HG02588 (cell line): ENCODE measurements around the gene THBS2.
"Not testable (repeated sequence)": the region's sequence is repeated elsewhere in the genome, so short reads cannot be mapped to it uniquely, and the experiment has no call there.

Experiments
- ATAC-seq: cut with Tn5 transposase; IDR thresholded peaks from one replicate; pipeline ENCODE4 v1.9.1; 2021; ENCODE audit warnings: mild to moderate bottlenecking, moderate library complexity; ENCODE audit not compliant: unreplicated experiment

THBS2 gene

DNA sequence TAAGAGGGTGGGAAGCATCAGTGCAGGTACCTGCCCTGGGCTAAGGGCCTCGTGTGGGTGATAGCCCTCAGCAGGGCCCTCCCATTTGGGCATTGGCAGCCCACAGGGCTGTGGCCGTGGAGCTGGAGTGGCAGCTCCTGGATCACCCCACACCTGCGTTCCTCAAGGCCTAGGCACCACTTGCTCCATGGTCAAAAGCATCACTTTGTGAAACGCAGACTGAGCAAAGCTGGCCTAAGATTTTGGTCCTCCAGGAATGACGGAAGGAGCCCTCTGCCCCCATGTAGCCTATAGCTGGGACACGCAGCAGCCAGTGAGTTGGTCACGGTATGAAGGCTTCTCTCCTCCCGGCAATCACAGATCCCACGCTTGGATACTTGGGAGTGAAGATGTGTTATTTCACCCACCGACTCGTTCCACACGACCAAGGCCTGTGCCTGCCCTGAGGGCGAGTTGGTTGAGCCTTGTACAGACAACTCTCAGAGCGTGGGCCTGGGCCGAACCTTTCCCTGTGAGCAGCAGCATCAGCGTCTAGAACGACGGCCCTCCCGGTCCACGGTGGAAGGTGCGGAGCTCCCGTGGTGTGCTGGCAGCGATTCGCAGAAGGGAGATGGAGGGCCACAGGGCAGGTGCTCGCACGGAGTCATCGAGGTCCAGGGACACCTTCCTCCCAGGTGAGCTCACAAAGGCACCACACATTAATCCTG is 39.7 kb downstream of the THBS2 start:
- ATAC-seq, result no peak

DNA sequence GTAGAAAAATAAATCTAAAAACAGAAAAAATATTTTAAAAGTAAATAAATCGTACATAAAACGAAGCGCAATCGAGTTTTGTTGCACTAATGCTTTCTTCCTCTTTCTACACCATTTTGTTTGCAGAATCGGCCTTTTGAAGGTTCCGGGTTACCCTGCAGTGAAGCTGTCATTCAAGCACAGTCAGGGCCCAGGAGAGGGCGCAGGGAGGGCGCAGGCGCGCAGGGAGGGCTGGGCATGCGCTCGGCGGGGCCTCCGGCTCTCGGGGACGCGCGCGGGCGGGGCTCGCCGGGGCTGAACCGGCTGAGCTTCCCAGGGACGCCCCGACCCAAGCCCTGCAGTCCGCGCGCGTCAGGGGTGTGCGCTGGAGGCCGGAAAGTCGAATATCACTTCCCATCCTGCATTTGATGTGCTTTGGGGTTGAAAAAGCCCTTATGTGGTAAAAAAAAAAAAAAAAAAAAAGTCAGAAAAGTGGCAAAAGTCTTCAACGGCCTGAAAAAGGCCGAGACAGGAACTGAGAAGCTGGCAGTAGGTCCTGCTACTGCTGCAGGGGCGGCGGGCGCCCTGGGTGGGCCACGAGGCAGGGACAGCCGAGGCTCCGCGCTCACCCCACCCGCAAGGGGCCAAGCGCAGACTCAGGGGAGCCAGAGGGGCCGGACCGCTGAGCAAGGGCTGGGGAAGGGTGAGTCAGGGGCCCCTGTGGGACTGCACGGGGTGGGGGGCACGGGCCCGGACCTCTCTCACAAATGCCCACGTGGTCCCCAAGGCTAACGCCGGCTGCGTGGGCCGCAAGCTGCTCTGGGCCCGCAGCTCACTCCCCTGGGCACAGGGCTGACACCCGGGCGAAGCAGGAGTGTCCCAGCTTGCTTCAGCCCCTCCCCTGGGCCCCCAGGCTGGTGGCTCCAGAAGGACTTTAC is 40.5 kb downstream of the THBS2 start:
- ATAC-seq, result peak; percentile 99

DNA sequence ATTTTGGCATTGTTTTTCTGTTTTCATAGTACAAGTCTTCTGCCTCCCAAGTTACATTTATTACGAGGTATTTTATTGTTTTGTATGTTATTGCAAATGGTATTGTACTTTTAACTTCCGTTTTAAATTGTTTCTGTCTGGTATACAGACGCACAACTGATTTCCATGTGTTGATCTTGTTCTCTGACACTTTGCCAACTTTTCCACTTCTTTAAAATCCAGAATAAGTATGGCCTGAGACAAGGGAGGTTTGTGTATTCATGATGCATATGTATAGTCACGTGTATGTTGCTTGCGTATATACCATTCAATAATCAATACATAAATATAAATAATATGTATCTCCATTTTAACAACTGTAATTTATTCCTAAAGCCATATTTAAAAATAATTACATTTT is 41.2 kb downstream of the THBS2 start:
- no peak for ATAC-seq

DNA sequence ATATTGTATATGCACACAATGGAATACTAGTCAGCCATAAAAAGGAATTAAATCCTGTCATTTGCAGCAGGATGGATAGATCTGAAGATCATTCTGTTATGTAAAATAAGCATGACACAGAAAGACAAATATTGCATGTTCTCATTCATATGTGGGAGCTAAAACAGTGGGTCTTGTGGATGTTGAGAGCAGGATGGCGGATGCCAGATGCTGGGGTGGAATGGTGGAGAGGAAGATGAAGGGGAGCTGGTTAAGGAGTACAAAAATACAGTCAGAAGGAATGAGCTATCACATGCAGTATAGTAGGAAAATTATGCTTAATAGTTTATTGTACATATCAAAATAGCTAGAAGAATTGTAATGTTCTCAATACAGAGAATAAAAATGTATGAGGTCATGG is 41.8 kb downstream of the THBS2 start:
- ATAC-seq, result no peak

DNA sequence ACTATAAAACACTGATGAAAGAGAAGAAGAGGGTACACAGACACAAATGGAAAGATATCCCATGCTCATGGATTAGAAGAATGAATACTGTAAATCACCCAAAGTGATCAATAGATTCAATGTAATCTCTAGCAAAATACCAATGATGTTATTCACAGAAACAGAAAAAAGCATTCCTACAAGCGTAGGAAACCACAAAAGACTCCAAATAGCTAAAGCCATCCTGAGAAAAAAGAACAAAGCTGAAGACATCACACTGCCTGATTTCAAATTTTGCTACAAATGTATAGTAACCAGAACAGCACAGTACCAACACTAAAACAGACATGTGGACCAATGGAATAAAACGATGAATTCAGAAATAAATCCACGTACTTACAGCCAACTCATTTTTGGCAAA is 43.0 kb downstream of the THBS2 start:
- no peak for ATAC-seq

DNA sequence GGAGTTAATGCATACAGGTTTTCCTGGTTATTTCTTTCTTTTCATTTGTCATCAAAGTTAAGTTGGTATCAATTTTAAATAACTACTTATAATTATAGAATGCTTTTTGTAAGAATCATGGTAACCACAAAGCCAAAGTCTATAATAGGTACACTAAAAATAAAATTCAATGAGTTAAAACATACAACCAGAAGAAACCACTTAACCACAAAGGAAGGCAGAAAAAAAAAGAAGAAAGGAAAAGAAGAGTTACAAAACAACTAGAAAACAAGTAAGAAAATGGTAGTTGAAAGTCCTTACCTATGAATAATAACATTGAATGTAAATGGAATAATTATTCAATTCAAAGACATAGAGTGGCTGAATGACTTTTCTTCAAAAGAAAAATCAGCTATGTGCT is 45.6 kb downstream of the THBS2 start:
- ATAC-seq, result no peak

DNA sequence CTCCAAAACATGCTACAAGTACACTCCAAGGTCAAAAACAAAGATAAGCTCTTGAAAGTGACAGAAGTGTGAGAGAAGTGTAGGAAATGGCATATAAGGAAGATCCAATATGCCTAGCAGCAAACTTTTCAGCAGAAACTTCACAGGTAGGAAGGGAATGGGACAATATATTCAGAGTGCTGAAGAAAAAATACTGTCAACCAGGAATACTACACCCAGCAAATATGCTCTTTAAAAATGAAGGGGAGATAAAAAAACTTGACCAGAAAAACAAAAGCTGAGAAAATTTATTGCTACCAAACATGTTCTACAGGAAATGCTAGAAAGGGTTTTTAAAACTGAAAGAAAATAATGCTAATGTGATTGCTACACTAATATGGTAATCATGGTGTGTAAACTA is 46.2 kb downstream of the THBS2 start:
- ATAC-seq, result no peak

DNA sequence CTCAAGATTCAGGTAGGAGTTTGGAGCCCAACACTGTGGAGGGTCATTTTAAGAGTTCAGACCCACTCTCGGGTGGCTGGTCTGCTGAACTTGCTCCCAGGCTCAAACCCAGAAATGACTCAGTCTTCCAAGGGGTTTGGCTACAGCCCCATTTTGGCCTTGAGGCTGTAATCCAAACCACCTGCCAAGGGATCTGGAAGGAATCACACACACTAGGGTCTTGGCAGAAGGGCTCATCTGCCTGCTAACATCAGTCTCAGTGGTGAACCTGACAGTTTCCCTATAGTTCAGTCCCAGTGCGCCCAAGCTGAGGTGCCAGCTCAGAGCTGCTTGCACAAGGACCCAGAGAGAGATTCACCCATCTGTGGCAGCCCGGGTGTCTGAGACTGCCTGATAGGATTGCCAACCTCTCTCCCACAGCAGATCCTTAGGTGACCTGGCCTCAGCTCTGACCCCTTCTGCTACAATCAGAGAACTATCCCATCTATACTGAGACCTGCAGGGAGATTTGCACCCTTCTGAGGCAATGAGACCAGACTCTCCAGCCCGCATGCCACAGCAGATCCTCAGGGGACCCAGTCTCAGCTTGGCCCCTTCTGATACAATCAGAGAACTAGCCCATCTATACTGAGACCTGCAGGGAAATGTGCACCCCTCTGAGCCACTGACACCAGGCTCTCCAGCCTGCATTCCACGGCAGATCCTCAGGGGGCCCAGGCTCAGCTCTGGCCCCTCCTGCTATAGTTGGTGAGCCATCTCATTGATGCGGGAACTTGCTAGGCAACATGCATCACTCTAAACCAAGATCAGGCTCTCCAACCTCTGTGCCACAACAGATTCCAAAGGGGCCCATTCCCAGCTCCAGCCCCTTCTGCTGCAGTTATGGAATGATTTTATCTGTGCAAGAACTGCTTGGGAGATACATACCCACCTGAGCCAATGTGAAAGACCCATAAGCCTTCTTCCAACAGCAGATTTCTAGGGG is 48.2 kb downstream of the THBS2 start:
- no peak for ATAC-seq

DNA sequence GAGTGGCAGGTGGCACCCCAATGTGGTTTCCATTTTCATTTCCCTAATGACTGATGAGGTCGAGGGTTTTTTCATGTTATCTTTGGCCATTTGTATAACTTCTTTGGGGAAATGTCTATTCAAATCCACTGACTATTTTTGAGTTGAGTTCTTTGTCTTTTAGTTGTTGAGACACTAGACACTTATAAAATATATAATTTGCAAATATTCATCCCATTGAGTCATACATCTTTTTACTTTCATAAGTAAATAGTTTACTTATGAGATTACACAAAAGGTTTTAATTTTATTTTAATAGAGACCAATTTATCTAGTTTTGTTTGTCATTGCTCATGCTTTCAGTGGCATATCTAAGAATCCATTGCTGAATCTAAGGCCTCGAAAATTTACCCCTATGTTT is 49.5 kb downstream of the THBS2 start:
- ATAC-seq, result no peak

DNA sequence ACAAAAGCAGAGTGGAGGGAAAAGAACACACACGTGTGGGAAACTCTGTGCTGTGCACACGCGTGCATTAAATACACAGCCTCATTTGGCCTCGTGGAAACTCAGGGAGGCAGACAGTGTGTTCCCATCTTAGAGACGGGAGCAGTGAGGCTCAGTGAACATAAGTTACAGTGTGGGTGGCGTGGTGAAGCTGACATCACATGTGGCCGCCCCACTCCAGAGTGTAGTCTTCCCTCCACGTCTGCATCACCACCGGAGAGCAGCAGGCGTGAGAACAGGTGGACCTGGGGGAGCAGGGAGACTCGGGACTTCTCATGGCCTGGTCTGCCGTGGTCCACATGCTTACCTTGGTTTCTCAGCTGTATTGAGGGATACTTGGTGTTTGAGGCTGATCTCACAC is 51.7 kb downstream of the THBS2 start:
- no peak for ATAC-seq

DNA sequence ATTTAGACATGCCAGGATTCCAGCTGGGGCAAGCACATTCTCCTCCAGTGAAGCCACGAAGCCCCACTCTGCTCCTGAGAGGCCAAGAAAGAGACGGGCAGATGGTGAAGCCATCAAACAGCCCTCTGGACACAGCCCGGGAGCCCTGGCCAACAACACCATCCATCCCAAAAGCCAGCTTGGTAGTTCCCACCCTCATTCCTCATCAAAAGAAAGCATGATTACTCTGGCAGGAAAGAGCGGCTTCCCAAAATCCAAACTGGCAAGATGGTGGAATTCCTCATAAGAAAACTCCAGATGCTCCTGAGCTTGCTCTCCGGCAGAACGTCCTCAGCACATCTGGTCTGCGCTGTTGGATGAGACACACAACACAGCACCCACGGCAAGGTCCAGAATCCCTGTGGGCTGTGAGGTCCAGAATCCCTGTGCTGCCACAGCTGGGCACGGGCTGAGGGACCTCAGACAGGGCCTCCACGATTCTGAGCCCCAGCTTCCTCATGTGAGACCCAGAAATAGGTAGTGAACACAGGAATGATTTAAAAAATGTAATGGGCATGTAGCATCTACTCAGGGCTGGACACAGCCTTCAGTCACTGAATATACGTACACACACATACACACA is 52.6 kb downstream of the THBS2 start:
- no peak for ATAC-seq

DNA sequence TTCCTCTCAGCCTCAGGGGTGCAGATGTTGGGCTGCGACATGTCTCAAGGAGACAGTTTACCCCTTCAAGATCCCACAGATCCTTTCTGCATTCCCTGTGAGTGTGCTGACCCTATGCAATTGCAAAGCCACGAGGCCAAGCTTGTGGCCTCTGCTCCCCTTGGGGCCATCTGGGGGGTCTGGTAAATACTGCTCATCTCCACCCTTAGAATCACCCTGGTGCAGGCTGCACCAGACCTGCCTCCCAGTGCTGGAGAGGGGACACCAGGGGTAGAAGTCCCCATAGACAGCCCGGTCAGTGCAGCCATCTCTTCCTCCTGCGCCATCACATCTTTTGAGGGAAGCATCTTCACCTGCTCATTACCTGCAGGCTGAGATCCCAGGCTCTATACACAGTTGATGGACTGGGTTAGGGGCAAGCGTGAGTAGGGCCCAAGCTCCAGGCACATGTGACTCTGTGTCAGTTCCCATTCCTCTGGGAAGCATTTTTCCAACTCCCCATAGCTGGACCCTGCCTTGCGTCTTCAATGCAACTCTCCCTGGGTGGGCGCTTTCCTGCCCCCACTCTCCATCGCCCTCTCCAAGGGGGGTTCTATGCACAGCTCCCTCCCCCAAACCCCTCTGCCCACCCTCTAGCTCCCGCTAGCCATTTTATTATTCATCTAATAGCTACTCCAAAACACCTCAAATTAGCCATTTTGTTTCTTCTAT is 53.9 kb downstream of the THBS2 start:
- ATAC-seq, result no peak

DNA sequence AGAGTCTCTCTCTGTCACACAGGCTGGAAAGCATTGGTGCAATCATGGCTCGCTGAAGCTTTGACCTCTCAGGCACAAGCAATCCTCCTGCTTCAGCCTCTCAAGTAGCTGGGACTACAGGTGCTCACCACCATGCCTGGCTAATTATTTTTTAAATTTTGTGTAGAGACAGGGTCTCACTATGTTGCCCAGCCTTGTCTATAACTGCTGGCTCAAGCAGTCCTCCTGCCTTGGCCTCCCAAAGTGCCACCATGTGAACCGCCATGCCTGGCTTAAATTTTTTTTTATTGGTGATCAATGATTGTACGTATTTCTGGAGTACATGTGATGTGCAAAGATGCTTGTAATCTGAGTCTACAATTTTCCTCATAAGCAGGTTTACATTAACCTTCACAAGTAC is 54.8 kb downstream of the THBS2 start:
- ATAC-seq, result no peak

DNA sequence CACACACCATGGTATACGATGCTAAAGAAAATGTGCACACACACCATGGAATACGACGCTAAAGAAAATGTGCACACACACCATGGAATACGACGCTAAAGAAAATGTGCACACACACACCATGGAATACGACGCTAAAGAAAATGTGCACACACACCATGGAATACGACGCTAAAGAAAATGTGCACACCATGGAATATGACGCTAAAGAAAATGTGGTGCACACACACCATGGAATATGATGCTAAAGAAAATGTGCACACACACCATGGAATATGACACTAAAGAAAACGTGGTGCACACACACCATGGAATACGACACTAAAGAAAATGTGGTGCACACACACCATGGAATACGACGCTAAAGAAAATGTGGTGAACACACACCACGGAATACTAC is 55.7 kb downstream of the THBS2 start:
- not testable (repeated sequence) for ATAC-seq

DNA sequence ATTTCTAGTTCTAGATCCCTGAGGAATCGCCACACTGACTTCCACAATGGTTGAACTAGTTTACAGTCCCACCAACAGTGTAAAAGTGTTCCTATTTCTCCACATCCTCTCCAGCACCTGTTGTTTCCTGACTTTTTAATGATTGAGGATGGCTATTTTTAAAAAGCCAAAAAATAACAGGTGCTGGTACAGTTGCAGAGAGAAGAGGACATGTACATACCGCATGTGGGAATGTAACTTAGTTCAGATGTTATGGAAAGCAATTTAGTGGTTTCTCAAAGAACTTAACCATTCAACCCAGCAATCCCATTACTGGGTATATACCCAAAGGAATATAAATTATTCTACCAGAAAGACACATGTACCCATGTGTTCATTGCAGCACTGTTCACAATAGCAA is 57.4 kb downstream of the THBS2 start:
- not testable (repeated sequence) for ATAC-seq

DNA sequence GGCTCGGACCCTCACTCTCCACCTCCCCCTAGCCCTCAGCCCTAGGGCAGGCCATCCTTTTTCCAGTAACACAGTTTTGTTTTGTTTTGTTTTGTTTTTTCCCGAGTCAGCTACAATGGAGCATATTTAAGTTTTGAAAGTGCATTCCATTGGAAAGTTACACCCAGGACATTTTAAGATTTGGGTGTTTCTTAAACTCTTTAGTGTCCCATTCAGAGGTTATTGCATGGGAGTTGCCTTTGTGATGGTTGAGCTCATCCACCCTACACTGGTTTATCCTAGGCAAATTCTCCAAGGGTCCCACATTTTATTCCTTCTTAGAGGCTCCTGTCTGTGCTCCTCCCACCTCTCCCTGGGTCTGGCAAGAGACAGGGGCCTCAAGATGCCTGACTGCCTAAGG is 58.9 kb downstream of the THBS2 start:
- no peak for ATAC-seq

DNA sequence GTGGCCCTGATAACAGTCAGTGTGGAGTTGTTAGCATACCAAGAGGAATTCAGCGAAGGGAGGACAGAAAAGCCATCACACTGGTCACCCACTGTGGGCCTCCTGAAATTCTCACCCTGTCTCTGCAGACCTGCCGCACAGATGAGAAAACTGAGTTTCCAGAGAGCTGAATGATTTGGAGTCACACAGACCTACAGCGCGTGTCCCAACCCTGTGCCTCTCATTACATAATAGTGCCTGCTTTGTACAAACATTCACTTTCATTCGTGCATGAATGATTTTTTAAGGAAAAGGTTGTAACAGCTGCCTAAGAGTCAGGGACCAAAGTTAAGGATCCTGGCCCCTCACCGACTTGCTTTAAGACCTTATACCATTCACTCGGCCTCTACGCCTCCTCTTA is 62.7 kb downstream of the THBS2 start:
- ATAC-seq, result no peak

DNA sequence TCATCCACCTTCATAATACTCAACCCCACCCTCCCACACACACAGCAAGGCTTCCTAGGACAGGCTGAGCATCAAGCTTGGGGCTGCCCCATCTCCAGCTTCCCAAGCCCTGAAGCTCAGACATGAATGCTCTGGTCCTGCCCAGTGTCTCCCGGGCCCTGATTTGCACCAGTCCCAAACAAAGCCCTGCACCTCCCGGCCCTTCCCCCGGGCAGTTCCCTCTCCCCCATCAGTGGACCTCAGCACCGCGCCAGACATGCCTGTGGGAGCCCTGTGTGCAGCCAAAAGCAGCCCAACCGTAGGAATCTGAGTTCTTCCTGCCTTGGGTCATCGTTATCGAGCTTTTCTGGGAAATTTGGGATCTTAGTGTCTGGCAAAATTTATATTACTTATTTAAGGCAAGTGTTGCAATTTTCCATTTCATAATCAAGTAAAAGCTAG is 63.5 kb downstream of the THBS2 start:
- ATAC-seq, result no peak

DNA sequence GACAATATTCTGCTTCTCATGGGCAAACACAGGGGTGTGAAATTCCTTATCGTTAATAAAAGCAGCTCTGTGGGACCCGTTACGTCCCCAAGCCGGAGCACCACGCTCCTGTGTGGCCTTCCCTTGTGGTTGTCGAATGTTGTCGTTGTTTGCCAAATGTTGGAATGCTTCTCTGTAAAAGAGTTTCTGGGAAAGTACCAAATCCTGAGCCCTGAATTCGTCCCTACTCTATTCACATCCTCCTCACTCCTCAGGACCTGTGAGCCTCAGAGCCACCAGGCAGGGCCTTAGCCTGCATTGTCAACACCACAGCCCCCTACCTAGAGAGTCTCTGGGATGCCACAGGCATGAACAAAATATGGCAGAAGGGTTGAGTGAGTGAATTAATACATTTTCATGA is 64.0 kb downstream of the THBS2 start:
- no peak for ATAC-seq

DNA sequence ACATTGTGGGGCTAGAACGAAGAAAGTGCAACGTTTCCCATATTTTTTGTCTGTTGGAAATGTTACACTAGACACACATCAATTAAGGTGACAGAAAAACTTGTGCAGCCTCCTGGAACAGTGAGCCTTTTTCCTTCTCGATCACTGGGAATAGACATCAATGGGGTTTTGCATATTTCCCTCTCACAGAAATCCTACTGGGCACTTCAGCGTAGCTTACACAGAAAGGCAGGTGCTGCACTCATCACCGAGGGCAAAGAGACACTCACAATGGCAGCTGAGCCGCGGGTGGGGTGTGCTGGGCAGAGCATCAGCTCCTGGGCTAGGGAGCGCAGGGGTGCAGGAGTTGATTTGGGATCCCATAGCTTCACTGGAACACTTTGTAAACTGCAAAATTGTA is 64.5 kb downstream of the THBS2 start:
- ATAC-seq, result no peak
